HepG2 (cell line): ENCODE results near the gene MLST8. TPM values are rescaled to one million over a fixed set of nuclear protein-coding genes. Genes with fewer than 3 reads are reported as not detected.

Source experiments
- ESRRA ChIP-seq: sonication (generic); formaldehyde crosslinking; IDR thresholded peaks from 2 replicates; pipeline ENCODE4 v1.5.1; 2020; ENCODE audit warnings: mild to moderate bottlenecking, low read depth, missing genetic modification reagents
- JDP2 ChIP-seq: sonication (generic); formaldehyde crosslinking; IDR thresholded peaks from 2 replicates; pipeline ENCODE4 v1.8.1; 2022; ENCODE audit warnings: missing genetic modification reagents, borderline replicate concordance
- NRL ChIP-seq: sonication (generic); formaldehyde crosslinking; IDR thresholded peaks from 2 replicates; pipeline ENCODE4 v1.5.0; 2020; ENCODE audit warnings: missing genetic modification reagents, mild to moderate bottlenecking, moderate library complexity, borderline replicate concordance
- RXRB ChIP-seq: IDR thresholded peaks from 2 replicates; pipeline ENCODE4 v1.6.1; 2016; ENCODE audit warnings: borderline replicate concordance, missing genetic modification reagents, missing compliant biosample characterization
- SAP130 ChIP-seq: IDR thresholded peaks from 2 replicates; pipeline ENCODE4 v1.6.1; 2016; ENCODE audit warnings: low read depth
- SMAD1 ChIP-seq: sonication (generic); formaldehyde crosslinking; IDR thresholded peaks from 2 replicates; pipeline ENCODE4 v1.4.0; 2020; ENCODE audit warnings: missing genetic modification reagents, low read depth, mild to moderate bottlenecking, borderline replicate concordance
- SOX5 ChIP-seq: IDR thresholded peaks from 2 replicates; pipeline ENCODE4 v1.6.1; 2016; ENCODE audit warnings: borderline replicate concordance
- ZNF292 ChIP-seq: sonication (generic); formaldehyde crosslinking; IDR thresholded peaks from 2 replicates; pipeline ENCODE4 v1.8.1; 2022; ENCODE audit warnings: mild to moderate bottlenecking, low read depth, missing genetic modification reagents, borderline replicate concordance
- ZNF589 ChIP-seq: sonication (generic); formaldehyde crosslinking; conservative IDR thresholded peaks from 2 replicates; pipeline ENCODE4 v1.8.0; 2022; ENCODE audit warnings: mild to moderate bottlenecking, moderate library complexity, missing genetic modification reagents
- ZNF703 ChIP-seq: sonication (generic); formaldehyde crosslinking; IDR thresholded peaks from 2 replicates; pipeline ENCODE4 v1.5.1; 2020; ENCODE audit warnings: missing genetic modification reagents, mild to moderate bottlenecking, moderate library complexity, borderline replicate concordance
- ZNF749 ChIP-seq: sonication (generic); formaldehyde crosslinking; IDR thresholded peaks from 2 replicates; pipeline ENCODE4 v1.8.0; 2022; ENCODE audit warnings: mild to moderate bottlenecking, missing genetic modification reagents, moderate library complexity, borderline replicate concordance
- ZNF841 ChIP-seq: sonication (generic); formaldehyde crosslinking; IDR thresholded peaks from 2 replicates; pipeline ENCODE4 v1.8.1; 2023; ENCODE audit warnings: missing genetic modification reagents, borderline replicate concordance
- polyA plus RNA-seq, 8 experiments: library from polyadenylated mRNA; depleted of rRNA in 3 of 8; stranded (reverse) in 7 of 8; unstranded in 1 of 8; fragments of >200 nt; fragmentation: Illumina TruSeq in 4 of 8; extraction: Trizol in 4 of 8; gene quantifications; 2 replicates each; pipeline versions ENCODE4 v1.2.1 to v1.2.3, GENCODE V29; 2011 to 2016; ENCODE audit warnings: low read depth in 4 of 8, missing spikeins in 1 of 8, mixed read lengths in 1 of 8; ENCODE audit not compliant: insufficient read depth in 1 of 8
- total RNA-seq, 5 experiments: library from RNA; depleted of rRNA; stranded (reverse); fragments of >200 nt; fragmentation: Illumina TruSeq; extraction: Trizol; gene quantifications; 2 replicates each; pipeline ENCODE4 v1.2.3, GENCODE V29; 2016; ENCODE audit warnings: low read depth in 1 of 5
- TF ChIP-seq, protein P1 (sequence below): sonication (generic); formaldehyde crosslinking; IDR thresholded peaks from 2 replicates; pipeline ENCODE4 v1.5.0; 2020; ENCODE audit warnings: mild to moderate bottlenecking, missing genetic modification reagents, borderline replicate concordance
- TF ChIP-seq, protein P2 (sequence below): sonication (generic); formaldehyde crosslinking; conservative IDR thresholded peaks from 2 replicates; pipeline ENCODE4 v1.8.0; 2022; ENCODE audit warnings: mild to moderate bottlenecking, moderate library complexity, missing genetic modification reagents
- TF ChIP-seq, protein P3 (sequence below): fragments of 450-650 bp; IDR thresholded peaks from 2 replicates; pipeline ENCODE4 v1.6.1; 2017; ENCODE audit warnings: mild to moderate bottlenecking

The MLST8 gene
- total and polyA plus RNA-seq, 2 of the 13 experiments (the other 11 are each of a cell fraction or from before 2014, with no cell fraction given), result 30.8 to 72.7 TPM

DNA sequence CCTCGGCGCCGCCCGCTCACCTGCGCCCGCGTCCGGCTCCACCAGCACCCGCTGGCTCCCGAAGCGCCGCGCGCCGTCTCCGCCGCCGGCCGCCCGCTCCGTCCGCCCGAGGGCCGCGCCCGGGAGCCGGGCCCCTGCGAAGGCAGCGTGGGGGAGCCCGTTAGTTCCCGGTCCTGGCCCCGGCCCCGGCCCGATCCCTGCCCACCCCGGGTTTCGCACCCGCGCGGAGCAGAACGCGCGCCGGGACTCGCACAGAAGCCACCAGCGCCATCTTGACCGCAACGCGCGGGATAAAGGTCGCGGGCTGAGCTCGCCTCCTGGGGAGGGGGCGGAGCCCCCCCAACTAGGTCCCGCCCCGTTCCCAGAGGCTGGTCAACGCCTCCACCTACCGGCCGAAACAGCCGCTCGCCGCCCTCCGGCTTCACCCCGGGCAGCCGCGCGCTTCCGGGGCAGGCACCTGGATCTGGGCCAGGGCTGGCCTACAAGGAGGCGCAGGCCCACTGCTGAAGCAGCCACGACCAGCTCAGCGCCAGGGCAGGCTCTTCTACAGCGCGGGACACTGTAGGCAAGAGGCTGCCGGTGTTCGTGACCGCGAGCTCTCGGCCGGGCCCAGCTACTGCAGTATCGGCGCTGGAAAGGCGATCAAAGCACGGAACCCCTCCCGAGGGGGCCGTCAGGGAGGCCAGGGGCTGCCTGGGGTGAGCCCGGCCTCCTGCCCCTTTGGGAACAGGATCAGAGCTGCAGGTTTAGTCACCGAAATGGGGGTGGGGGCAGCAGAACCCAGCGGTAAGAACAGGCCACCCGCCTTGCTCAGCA, 46.2 kb downstream of the MLST8 start, which contains the start of gene ECI1 (continued):
- TF ChIP-seq, protein P1, sequence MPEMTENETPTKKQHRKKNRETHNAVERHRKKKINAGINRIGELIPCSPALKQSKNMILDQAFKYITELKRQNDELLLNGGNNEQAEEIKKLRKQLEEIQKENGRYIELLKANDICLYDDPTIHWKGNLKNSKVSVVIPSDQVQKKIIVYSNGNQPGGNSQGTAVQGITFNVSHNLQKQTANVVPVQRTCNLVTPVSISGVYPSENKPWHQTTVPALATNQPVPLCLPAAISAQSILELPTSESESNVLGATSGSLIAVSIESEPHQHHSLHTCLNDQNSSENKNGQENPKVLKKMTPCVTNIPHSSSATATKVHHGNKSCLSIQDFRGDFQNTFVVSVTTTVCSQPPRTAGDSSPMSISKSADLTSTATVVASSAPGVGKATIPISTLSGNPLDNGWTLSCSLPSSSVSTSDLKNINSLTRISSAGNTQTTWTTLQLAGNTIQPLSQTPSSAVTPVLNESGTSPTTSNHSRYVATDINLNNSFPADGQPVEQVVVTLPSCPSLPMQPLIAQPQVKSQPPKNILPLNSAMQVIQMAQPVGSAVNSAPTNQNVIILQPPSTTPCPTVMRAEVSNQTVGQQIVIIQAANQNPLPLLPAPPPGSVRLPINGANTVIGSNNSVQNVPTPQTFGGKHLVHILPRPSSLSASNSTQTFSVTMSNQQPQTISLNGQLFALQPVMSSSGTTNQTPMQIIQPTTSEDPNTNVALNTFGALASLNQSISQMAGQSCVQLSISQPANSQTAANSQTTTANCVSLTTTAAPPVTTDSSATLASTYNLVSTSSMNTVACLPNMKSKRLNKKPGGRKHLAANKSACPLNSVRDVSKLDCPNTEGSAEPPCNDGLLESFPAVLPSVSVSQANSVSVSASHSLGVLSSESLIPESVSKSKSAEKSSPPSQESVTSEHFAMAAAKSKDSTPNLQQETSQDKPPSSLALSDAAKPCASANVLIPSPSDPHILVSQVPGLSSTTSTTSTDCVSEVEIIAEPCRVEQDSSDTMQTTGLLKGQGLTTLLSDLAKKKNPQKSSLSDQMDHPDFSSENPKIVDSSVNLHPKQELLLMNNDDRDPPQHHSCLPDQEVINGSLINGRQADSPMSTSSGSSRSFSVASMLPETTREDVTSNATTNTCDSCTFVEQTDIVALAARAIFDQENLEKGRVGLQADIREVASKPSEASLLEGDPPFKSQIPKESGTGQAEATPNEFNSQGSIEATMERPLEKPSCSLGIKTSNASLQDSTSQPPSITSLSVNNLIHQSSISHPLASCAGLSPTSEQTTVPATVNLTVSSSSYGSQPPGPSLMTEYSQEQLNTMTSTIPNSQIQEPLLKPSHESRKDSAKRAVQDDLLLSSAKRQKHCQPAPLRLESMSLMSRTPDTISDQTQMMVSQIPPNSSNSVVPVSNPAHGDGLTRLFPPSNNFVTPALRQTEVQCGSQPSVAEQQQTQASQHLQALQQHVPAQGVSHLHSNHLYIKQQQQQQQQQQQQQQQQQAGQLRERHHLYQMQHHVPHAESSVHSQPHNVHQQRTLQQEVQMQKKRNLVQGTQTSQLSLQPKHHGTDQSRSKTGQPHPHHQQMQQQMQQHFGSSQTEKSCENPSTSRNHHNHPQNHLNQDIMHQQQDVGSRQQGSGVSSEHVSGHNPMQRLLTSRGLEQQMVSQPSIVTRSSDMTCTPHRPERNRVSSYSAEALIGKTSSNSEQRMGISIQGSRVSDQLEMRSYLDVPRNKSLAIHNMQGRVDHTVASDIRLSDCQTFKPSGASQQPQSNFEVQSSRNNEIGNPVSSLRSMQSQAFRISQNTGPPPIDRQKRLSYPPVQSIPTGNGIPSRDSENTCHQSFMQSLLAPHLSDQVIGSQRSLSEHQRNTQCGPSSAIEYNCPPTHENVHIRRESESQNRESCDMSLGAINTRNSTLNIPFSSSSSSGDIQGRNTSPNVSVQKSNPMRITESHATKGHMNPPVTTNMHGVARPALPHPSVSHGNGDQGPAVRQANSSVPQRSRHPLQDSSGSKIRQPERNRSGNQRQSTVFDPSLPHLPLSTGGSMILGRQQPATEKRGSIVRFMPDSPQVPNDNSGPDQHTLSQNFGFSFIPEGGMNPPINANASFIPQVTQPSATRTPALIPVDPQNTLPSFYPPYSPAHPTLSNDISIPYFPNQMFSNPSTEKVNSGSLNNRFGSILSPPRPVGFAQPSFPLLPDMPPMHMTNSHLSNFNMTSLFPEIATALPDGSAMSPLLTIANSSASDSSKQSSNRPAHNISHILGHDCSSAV (CRISPR knock-in tag), result no peak
- TF ChIP-seq SMAD1 (CRISPR knock-in tag) (peak; percentile 84; the same call in 1 of the 2 replicates), SAP130 (CRISPR knock-in tag) (peak; percentile 93), ZNF841 (CRISPR knock-in tag) (0 out of 2 replicates have a peak, but pooled peaks have one; percentile 70), ESRRA (CRISPR knock-in tag) (peak; percentile 88), ZNF703 (CRISPR knock-in tag) (peak; percentile 55; the same call in 1 of the 2 replicates), SOX5 (CRISPR knock-in tag) (peak; percentile 69; the same call in 1 of the 2 replicates), ZNF292 (CRISPR knock-in tag) (0 out of 2 replicates have a peak, but pooled peaks have one; percentile 48), NRL (CRISPR knock-in tag) (peak; percentile 89), RXRB (CRISPR knock-in tag) (peak; percentile 84), JDP2 (CRISPR knock-in tag) (no peak), ZNF749 (peak; percentile 83; the same call in 1 of the 2 replicates), ZNF589 (0 out of 2 replicates have a peak, but pooled peaks have one; percentile 46)
- TF ChIP-seq, protein P2, sequence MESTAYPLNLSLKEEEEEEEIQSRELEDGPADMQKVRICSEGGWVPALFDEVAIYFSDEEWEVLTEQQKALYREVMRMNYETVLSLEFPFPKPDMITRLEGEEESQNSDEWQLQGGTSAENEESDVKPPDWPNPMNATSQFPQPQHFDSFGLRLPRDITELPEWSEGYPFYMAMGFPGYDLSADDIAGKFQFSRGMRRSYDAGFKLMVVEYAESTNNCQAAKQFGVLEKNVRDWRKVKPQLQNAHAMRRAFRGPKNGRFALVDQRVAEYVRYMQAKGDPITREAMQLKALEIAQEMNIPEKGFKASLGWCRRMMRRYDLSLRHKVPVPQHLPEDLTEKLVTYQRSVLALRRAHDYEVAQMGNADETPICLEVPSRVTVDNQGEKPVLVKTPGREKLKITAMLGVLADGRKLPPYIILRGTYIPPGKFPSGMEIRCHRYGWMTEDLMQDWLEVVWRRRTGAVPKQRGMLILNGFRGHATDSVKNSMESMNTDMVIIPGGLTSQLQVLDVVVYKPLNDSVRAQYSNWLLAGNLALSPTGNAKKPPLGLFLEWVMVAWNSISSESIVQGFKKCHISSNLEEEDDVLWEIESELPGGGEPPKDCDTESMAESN (CRISPR knock-in tag), result peak; percentile 73; the same call in 1 of the 2 replicates
- TF ChIP-seq, protein P3, sequence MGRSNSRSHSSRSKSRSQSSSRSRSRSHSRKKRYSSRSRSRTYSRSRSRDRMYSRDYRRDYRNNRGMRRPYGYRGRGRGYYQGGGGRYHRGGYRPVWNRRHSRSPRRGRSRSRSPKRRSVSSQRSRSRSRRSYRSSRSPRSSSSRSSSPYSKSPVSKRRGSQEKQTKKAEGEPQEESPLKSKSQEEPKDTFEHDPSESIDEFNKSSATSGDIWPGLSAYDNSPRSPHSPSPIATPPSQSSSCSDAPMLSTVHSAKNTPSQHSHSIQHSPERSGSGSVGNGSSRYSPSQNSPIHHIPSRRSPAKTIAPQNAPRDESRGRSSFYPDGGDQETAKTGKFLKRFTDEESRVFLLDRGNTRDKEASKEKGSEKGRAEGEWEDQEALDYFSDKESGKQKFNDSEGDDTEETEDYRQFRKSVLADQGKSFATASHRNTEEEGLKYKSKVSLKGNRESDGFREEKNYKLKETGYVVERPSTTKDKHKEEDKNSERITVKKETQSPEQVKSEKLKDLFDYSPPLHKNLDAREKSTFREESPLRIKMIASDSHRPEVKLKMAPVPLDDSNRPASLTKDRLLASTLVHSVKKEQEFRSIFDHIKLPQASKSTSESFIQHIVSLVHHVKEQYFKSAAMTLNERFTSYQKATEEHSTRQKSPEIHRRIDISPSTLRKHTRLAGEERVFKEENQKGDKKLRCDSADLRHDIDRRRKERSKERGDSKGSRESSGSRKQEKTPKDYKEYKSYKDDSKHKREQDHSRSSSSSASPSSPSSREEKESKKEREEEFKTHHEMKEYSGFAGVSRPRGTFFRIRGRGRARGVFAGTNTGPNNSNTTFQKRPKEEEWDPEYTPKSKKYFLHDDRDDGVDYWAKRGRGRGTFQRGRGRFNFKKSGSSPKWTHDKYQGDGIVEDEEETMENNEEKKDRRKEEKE, result no peak
